Naive thymus-derived CD4-positive, alpha-beta T cell (primary cell): ENCODE measurements around the gene OSGIN1. TPM values are rescaled to one million over a fixed set of nuclear protein-coding genes. Genes with fewer than 3 reads are reported as not detected.

Source experiments
- ATAC-seq: fragments of 150-1000 bp; cut with Tn5 transposase; 2 replicates; pipeline ENCODE4 v1.10.0; 2021; ENCODE audit warnings: mild to moderate bottlenecking, moderate library complexity
- CTCF ChIA-PET: fragments of 350-600 bp; sonication (Branson Sonifier 250); formaldehyde crosslinking; loops from one replicate; lab custom pipeline; 2021; ENCODE audit warnings: antibody characterized with exemption; lab: Charles Lee
- POLR2A ChIA-PET: fragments of 350-600 bp; sonication (Branson Sonifier 250); formaldehyde crosslinking; loops from one replicate; lab custom pipeline; 2021; ENCODE audit warnings: antibody characterized with exemption, inconsistent platforms; lab: Charles Lee
- DNase-seq, 9 donors: peaks; one replicate each; pipeline versions ENCODE4 v3.0.0 to v3.0.0-alpha.2; 2020 to 2022; ENCODE audit warnings: mixed read lengths in 1 of 9
- H3K27ac ChIP-seq: one replicate; pipeline ENCODE4 v1.7.0; 2013; ENCODE audit warnings: mild to moderate bottlenecking, low read depth, low read length, moderate library complexity
- H3K27me3 ChIP-seq, 2 donors: one replicate each; pipeline ENCODE4 v1.7.0; 2013; ENCODE audit warnings: low read length in 2 of 2, mild to moderate bottlenecking in 2 of 2, moderate library complexity in 2 of 2; ENCODE audit not compliant: control insufficient read depth in 2 of 2, insufficient read depth in 2 of 2
- H3K36me3 ChIP-seq, 3 experiments: 1 replicate in 2 of 3; 2 replicates in 1 of 3; pipeline ENCODE4 v1.7.0; 2013; ENCODE audit warnings: low read length in 3 of 3, mild to moderate bottlenecking in 3 of 3, moderate library complexity in 1 of 3; ENCODE audit not compliant: insufficient read depth in 3 of 3, control insufficient read depth in 2 of 3
- H3K4me1 ChIP-seq, 2 donors: one replicate each; pipeline ENCODE4 v1.7.0; 2013; ENCODE audit warnings: low read length in 2 of 2, mild to moderate bottlenecking in 2 of 2, moderate library complexity in 1 of 2; ENCODE audit not compliant: control insufficient read depth in 2 of 2, insufficient read depth in 2 of 2
- H3K4me3 ChIP-seq: 2 replicates; pipeline ENCODE4 v1.7.0; 2013; ENCODE audit warnings: mild to moderate bottlenecking, low read length
- H3K9me3 ChIP-seq, 3 experiments: 1 replicate in 2 of 3; 2 replicates in 1 of 3; pipeline ENCODE4 v1.7.0; 2013; ENCODE audit warnings: low read length in 3 of 3; ENCODE audit not compliant: control insufficient read depth in 2 of 3
- H3K27ac Mint-ChIP-seq, 9 donors: one replicate each; pipeline ENCODE4 v1.8.0; 2020 to 2022; ENCODE audit warnings: mixed read lengths in 9 of 9, mild to moderate bottlenecking in 8 of 9, moderate library complexity in 5 of 9, inconsistent platforms in 2 of 9
- H3K27me3 Mint-ChIP-seq, 5 donors: one replicate each; pipeline ENCODE4 v1.8.0; 2021 to 2022; ENCODE audit warnings: mixed read lengths in 5 of 5, mild to moderate bottlenecking in 1 of 5
- H3K36me3 Mint-ChIP-seq, 5 donors: one replicate each; pipeline ENCODE4 v1.8.0; 2020 to 2022; ENCODE audit warnings: mixed read lengths in 5 of 5, mild to moderate bottlenecking in 3 of 5, inconsistent platforms in 1 of 5
- H3K4me1 Mint-ChIP-seq, 7 donors: one replicate each; pipeline ENCODE4 v1.8.0; 2020 to 2022; ENCODE audit warnings: mixed read lengths in 7 of 7, mild to moderate bottlenecking in 3 of 7, inconsistent platforms in 1 of 7
- H3K4me3 Mint-ChIP-seq, 10 donors: one replicate each; pipeline ENCODE4 v1.8.0; 2020 to 2022; ENCODE audit warnings: mild to moderate bottlenecking in 10 of 10, mixed read lengths in 10 of 10, moderate library complexity in 6 of 10, inconsistent platforms in 2 of 10
- H3K9me3 Mint-ChIP-seq, 11 donors: one replicate each; pipeline ENCODE4 v1.8.0; 2020 to 2022; ENCODE audit warnings: mixed read lengths in 11 of 11, mild to moderate bottlenecking in 4 of 11, inconsistent platforms in 1 of 11, moderate library complexity in 1 of 11
- intact Hi-C, 2 donors: fragments of 100-400 bp; cut with micrococcal nuclease; formaldehyde crosslinking; loops; one replicate each; pipeline ENCODE4 v1.15.1; 2023
- polyA plus RNA-seq, 2 donors: library from polyadenylated mRNA; unstranded; fragments of 300-500 nt; fragmentation: Illumina TruSeq; gene quantifications; one replicate each; pipeline ENCODE4 v1.2.3, GENCODE V29; 2021
- total RNA-seq, 6 experiments: library from RNA in 5 of 6; stranded (reverse) in 5 of 6; gene quantifications; 1 replicate in 5 of 6; 2 replicates in 1 of 6; pipeline ENCODE4 v1.2.3 and lab custom pipeline; 2021 to 2026

Gene OSGIN1
- total and polyA plus RNA-seq, 7 experiments from 2014 or later, result 0.34 to 8.4 (median 1.1) TPM; not detected in 1

GRCh38 chr16:84005391-84005790 is 52.4 kb downstream of the OSGIN1 start:
- no peak for ATAC-seq
- ChIA-PET POLR2A (no interaction called here), CTCF (no interaction called here)
- no peak overlapping the region for H3K4me3 Mint-ChIP-seq
- no peaks in the 10 kb centered on the region for H3K4me1 ChIP-seq
- no peaks in the 10 kb centered on the region for H3K36me3 ChIP-seq
- no peak for DNase-seq
- no peak overlapping the region for H3K27ac Mint-ChIP-seq
- H3K4me3 ChIP-seq, result no peak overlapping the region
- no peaks in the 10 kb centered on the region for H3K36me3 Mint-ChIP-seq
- H3K27me3 Mint-ChIP-seq, result peaks cover 0 to 16% (median 0%) of the 10 kb centered on the region in 5 donors
- no peaks in the 10 kb centered on the region for H3K9me3 Mint-ChIP-seq
- no peak overlapping the region for H3K27ac ChIP-seq
- intact Hi-C loops, result no loop called here
- H3K27me3 ChIP-seq, result no peaks in the 10 kb centered on the region
- no peaks in the 10 kb centered on the region for H3K9me3 ChIP-seq
- peaks cover 0 to 2% (median 0%) of the 10 kb centered on the region in 7 donors for H3K4me1 Mint-ChIP-seq

- ATAC-seq (no peak), DNase-seq (no peak)
- Mint-ChIP-seq H3K27me3 (peaks cover 0 to 12% (median 0%) of the 10 kb centered on the region in 5 donors), H3K27ac (no peak overlapping the region), H3K36me3 (no peaks in the 10 kb centered on the region), H3K4me3 (no peak overlapping the region), H3K9me3 (no peaks in the 10 kb centered on the region), H3K4me1 (peaks cover 0 to 2% (median 0%) of the 10 kb centered on the region in 7 donors)
- POLR2A ChIA-PET, result no interaction called here
- no peaks in the 10 kb centered on the region for H3K27me3 ChIP-seq
- intact Hi-C loops, result no loop called here
- H3K4me1 ChIP-seq, result no peaks in the 10 kb centered on the region
- CTCF ChIA-PET, result no interaction called here
- no peaks in the 10 kb centered on the region for H3K9me3 ChIP-seq
- no peak overlapping the region for H3K27ac ChIP-seq
- no peaks in the 10 kb centered on the region for H3K36me3 ChIP-seq
- no peak overlapping the region for H3K4me3 ChIP-seq
Measured at GRCh38 chr16:84007520-84007919, 54.5 kb downstream of the OSGIN1 start.

GRCh38 chr16:84007965-84008364 is 54.9 kb downstream of the OSGIN1 start:
- intact Hi-C loops, result no loop called here

DNA sequence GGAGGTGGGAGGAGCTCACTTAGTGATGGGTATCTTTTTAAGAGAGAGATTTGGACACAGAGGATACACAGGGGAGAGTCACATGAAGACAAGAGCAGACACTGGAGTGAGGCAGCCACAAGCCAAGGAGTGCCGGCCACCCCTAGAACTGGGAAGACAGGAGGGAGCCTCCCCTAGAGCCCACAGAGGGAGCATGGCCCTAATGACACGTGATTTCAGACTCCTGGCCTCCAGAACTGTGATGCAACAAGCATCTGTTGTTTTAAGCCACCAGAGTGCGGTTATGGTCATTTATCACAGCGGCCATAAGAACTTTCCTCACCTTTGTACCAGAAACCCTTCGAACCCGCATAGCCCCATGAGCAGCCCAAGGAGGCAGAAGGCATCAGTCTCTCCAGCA is 56.2 kb downstream of the OSGIN1 start:
- H3K9me3 Mint-ChIP-seq, result peaks cover 0 to under 1% (median 0%) of the 10 kb centered on the region in 11 donors
- no peaks in the 10 kb centered on the region for H3K9me3 ChIP-seq
- H3K27ac ChIP-seq, result no peak overlapping the region
- ATAC-seq (no peak), DNase-seq (no peak)
- POLR2A ChIA-PET, result no interaction called here
- no peaks in the 10 kb centered on the region for H3K36me3 Mint-ChIP-seq
- CTCF ChIA-PET, result no interaction called here
- peaks cover 0 to 6% (median 3%) of the 10 kb centered on the region in 7 donors for H3K4me1 Mint-ChIP-seq
- intact Hi-C loops, result no loop called here
- H3K4me1 ChIP-seq, result no peaks in the 10 kb centered on the region
- no peak overlapping the region for H3K27ac Mint-ChIP-seq
- H3K4me3 ChIP-seq, result no peak overlapping the region
- H3K36me3 ChIP-seq, result no peaks in the 10 kb centered on the region
- peaks cover 0 to 10% (median 0%) of the 10 kb centered on the region in 5 donors for H3K27me3 Mint-ChIP-seq
- H3K4me3 Mint-ChIP-seq, result no peak overlapping the region
- H3K27me3 ChIP-seq, result no peaks in the 10 kb centered on the region

More at GRCh38 chr16:84007965-84008364, 54.9 kb downstream of the OSGIN1 start:
- Mint-ChIP-seq H3K4me3 (no peak overlapping the region), H3K27ac (no peak overlapping the region), H3K36me3 (no peaks in the 10 kb centered on the region), H3K9me3 (no peaks in the 10 kb centered on the region), H3K4me1 (peaks cover 0 to 2% (median 0%) of the 10 kb centered on the region in 7 donors), H3K27me3 (peaks cover 0 to 12% (median 0%) of the 10 kb centered on the region in 5 donors)
- no peaks in the 10 kb centered on the region for H3K36me3 ChIP-seq
- ATAC-seq, result no peak
- ChIA-PET POLR2A (no interaction called here), CTCF (no interaction called here)
- H3K4me1 ChIP-seq, result no peaks in the 10 kb centered on the region
- DNase-seq, result no peak
- H3K27me3 ChIP-seq, result no peaks in the 10 kb centered on the region
- H3K9me3 ChIP-seq, result no peaks in the 10 kb centered on the region
- H3K4me3 ChIP-seq, result no peak overlapping the region
- H3K27ac ChIP-seq, result no peak overlapping the region

GRCh38 chr16:84013787-84014569 is 60.9 kb downstream of the OSGIN1 start:
- DNase-seq (peak; percentile 21 to 71 (median 45)), ATAC-seq (peak; percentile 85)
- Mint-ChIP-seq H3K27me3 (peaks cover 0 to 9% (median 6%) of the 10 kb centered on the region in 5 donors), H3K4me1 (peaks cover 4 to 11% (median 9%) of the 10 kb centered on the region in 7 donors), H3K4me3 (peak overlapping the region in 2 of 10 donors; percentile 43 to 56), H3K27ac (peak overlapping the region in 1 of 9 donors; percentile 48), H3K36me3 (no peaks in the 10 kb centered on the region), H3K9me3 (peaks cover 0 to 8% (median 0%) of the 10 kb centered on the region in 11 donors)
- intact Hi-C loops, result no loop called here
- Histone ChIP-seq H3K27me3 (no peaks in the 10 kb centered on the region), H3K4me3 (no peak overlapping the region), H3K4me1 (no peaks in the 10 kb centered on the region), H3K36me3 (no peaks in the 10 kb centered on the region), H3K9me3 (no peaks in the 10 kb centered on the region), H3K27ac (no peak overlapping the region)
- ChIA-PET POLR2A (no interaction called here), CTCF (no interaction called here)

- H3K4me1 ChIP-seq, result no peaks in the 10 kb centered on the region
Measured at GRCh38 chr16:84014570-84015327, 61.7 kb downstream of the OSGIN1 start.

More at GRCh38 chr16:84014570-84015327, 61.7 kb downstream of the OSGIN1 start:
- H3K36me3 Mint-ChIP-seq, result no peaks in the 10 kb centered on the region
- ATAC-seq (no peak), DNase-seq (no peak)
- no peak overlapping the region for H3K27ac Mint-ChIP-seq
- H3K36me3 ChIP-seq, result no peaks in the 10 kb centered on the region
- peak overlapping the region in 2 of 10 donors; percentile 43 to 56 for H3K4me3 Mint-ChIP-seq
- intact Hi-C loops, result no loop called here
- no peaks in the 10 kb centered on the region for H3K9me3 ChIP-seq
- H3K27me3 ChIP-seq, result no peaks in the 10 kb centered on the region
- CTCF ChIA-PET, result no interaction called here
- POLR2A ChIA-PET, result no interaction called here
- peaks cover 0 to 11% (median 6%) of the 10 kb centered on the region in 5 donors for H3K27me3 Mint-ChIP-seq
- no peak overlapping the region for H3K27ac ChIP-seq
- no peak overlapping the region for H3K4me3 ChIP-seq
- peaks cover 0 to 14% (median 0%) of the 10 kb centered on the region in 11 donors for H3K9me3 Mint-ChIP-seq
- peaks cover 4 to 11% (median 9%) of the 10 kb centered on the region in 7 donors for H3K4me1 Mint-ChIP-seq
